GM23248 (cell line): ENCODE measurements around the gene UVRAG. TPM values are rescaled to one million over a fixed set of nuclear protein-coding genes. Genes with fewer than 3 reads are reported as not detected.

Experiments
- DNase-seq: peaks from one replicate; pipeline ENCODE4 v3.0.0-alpha.2; 2015
- H2AFZ ChIP-seq: fragments of 200-600 bp; sonication (generic); 2 replicates; pipeline ENCODE4 v1.6.1; 2016; ENCODE audit warnings: antibody characterized with exemption
- H3F3A ChIP-seq: fragments of 200-600 bp; sonication (generic); 2 replicates; pipeline ENCODE4 v1.6.1; 2016; ENCODE audit warnings: mild to moderate bottlenecking, antibody characterized with exemption, mixed run types; ENCODE audit not compliant: insufficient read depth
- H3K27ac ChIP-seq: fragments of 200-600 bp; sonication (generic); 2 replicates; pipeline ENCODE4 v1.5.1; 2016; ENCODE audit warnings: mild to moderate bottlenecking
- H3K27me3 ChIP-seq: fragments of 200-600 bp; sonication (generic); replicated peaks from 2 replicates; pipeline ENCODE4 v1.6.1; 2016; ENCODE audit warnings: mild to moderate bottlenecking; ENCODE audit not compliant: insufficient read depth
- H3K36me3 ChIP-seq: fragments of 200-600 bp; sonication (generic); 2 replicates; pipeline ENCODE4 v1.6.1; 2016; ENCODE audit warnings: low read depth, mild to moderate bottlenecking
- H3K4me1 ChIP-seq: fragments of 200-600 bp; sonication (generic); 2 replicates; pipeline ENCODE4 v1.6.1; 2016; ENCODE audit warnings: mild to moderate bottlenecking; ENCODE audit not compliant: insufficient read depth
- H3K4me2 ChIP-seq: fragments of 200-600 bp; sonication (generic); one replicate; pipeline ENCODE4 v1.6.1; 2016; ENCODE audit warnings: mild to moderate bottlenecking; ENCODE audit not compliant: unreplicated experiment
- H3K4me3 ChIP-seq: fragments of 200-600 bp; sonication (generic); 2 replicates; pipeline ENCODE4 v1.5.1; 2016; ENCODE audit warnings: mild to moderate bottlenecking
- H3K79me2 ChIP-seq: fragments of 200-600 bp; sonication (generic); 2 replicates; pipeline ENCODE4 v1.6.1; 2016; ENCODE audit warnings: mild to moderate bottlenecking; ENCODE audit not compliant: insufficient read depth
- H3K9ac ChIP-seq: fragments of 200-600 bp; sonication (generic); 2 replicates; pipeline ENCODE4 v1.6.1; 2016; ENCODE audit warnings: mild to moderate bottlenecking
- H3K9me2 ChIP-seq: fragments of 200-600 bp; sonication (generic); 2 replicates; pipeline ENCODE4 v1.6.1; 2016; ENCODE audit warnings: mixed run types, mild to moderate bottlenecking, moderate library complexity; ENCODE audit not compliant: insufficient read depth
- H3K9me3 ChIP-seq: fragments of 200-600 bp; sonication (generic); one replicate; pipeline ENCODE4 v1.6.1; 2017; ENCODE audit warnings: low read depth
- H4K20me1 ChIP-seq: fragments of 200-600 bp; sonication (generic); 2 replicates; pipeline ENCODE4 v1.6.0; 2016; ENCODE audit not compliant: insufficient read depth
- EZH2 ChIP-seq: fragments of 200-600 bp; sonication (generic); IDR thresholded peaks from 2 replicates; pipeline ENCODE4 v1.6.1; 2018; ENCODE audit warnings: antibody characterized with exemption, mild to moderate bottlenecking; ENCODE audit not compliant: insufficient read depth, poor library complexity, severe bottlenecking
- EZH2phosphoT487 ChIP-seq: fragments of 200-600 bp; sonication (generic); IDR thresholded peaks from 2 replicates; pipeline ENCODE4 v1.6.1; 2018; ENCODE audit warnings: antibody characterized with exemption, moderate library complexity, mild to moderate bottlenecking, low read depth; ENCODE audit not compliant: insufficient read depth
- WGBS, 2 experiments: methylation state at CpG; one replicate each; pipeline ENCODE4 v1.1.6; 2015 to 2017; ENCODE audit warnings: low lambda C conversion rate in 2 of 2, low coverage in 1 of 2; ENCODE audit errors: missing lambda C conversion rate in 2 of 2; 5-methylcytosine and 5-hydroxymethylcytosine counted together
- in situ Hi-C: fragments of 300-500 bp; cut with MboI; formaldehyde crosslinking; loops from 2 replicates; pipeline ENCODE4 v1.15.0; 2020
- polyA plus RNA-seq: library from polyadenylated mRNA; unstranded; fragments of >200 nt; fragmentation: Nextera tagmentation; extraction: Ambion mirVana; gene quantifications from 2 replicates; pipeline ENCODE4 v1.2.1, GENCODE V29; 2016
- total RNA-seq: library from RNA; depleted of rRNA; stranded (reverse); fragments of >200 nt; shearing (Covaris generic); gene quantifications from 2 replicates; pipeline ENCODE4 v1.2.3, GENCODE V29; 2014

Gene UVRAG
- total and polyA plus RNA-seq, 2 experiments from 2014 or later, result 9.9 to 11.0 TPM

DNA sequence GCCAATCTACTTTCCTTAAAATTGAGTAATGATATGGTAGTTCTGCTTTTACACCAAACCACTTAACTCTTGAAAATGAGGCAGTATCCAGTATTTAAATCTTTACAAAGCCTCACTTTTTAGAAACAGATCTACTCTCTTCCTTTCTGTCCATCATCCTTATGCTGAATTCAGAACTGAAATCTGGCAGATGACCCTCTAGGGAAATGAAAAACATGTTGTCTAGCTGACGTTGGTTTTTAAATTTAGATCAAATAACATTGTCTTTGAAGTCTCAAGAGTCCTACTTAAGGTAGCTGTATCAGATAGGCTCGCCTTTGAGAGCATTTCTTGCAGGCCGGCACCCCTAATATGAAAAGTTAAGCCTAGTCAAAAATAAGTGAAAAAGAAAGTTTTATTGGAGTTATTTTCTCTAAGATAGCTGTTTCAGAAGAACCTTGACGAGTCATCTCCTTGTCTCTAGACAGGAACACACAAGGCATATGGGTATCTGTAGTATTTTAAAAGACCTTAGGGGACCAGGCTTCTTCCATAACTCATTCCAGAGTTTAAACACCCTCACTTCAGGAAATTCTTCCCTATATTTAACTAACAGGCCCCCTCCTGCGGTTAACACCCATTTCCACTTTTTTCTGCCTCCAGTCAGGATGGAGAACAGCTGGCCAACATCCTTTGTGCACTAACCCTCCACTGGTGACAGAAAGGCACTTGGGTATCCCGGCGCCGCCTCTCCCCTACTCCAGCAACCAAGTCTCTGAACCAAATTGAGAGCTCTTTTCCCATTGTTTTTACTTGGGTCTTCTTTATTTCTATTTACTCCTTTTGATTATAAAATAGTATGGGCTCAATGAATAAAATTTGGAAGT lies 310.1 kb downstream of the UVRAG start:
- Histone ChIP-seq H3K27me3 (no peaks in the 10 kb centered on the region), H3K9me2 (no peaks in the 10 kb centered on the region), H3K9ac (no peak overlapping the region), H3K79me2 (no peaks in the 10 kb centered on the region), H3K4me3 (no peak overlapping the region), H3K36me3 (no peaks in the 10 kb centered on the region), H4K20me1 (no peaks in the 10 kb centered on the region), H3F3A (no peaks in the 10 kb centered on the region), H3K4me1 (no peaks in the 10 kb centered on the region), H3K27ac (no peak overlapping the region), H3K4me2 (no peak overlapping the region), H3K9me3 (no peaks in the 10 kb centered on the region), H2AFZ (no peak overlapping the region)
- in situ Hi-C loops, result no loop called here
- WGBS, 2 experiments, result 93 to 96% methylated on average over 8 of the region's 8 CpGs
- TF ChIP-seq EZH2phosphoT487 (no peak), EZH2 (no peak)
- no peak for DNase-seq

DNA sequence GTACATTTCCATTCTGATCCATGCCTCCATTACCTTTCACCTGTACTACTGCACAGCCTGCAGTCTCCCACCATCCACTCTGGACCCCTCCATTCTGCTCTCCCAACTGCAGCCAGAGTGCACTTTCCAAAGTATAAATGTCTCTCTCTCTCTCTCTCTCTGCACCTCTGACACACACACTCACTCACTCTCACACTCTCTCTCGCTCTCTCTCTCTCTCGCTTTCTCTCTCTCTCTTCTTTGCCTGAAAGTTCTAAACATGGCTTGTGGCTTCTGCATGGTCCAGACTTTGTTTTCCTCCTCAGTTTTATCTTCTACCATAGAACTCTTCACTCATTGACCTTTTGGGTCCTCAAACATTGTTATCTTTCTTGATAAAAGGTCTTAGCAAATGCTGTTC lies 314.7 kb downstream of the UVRAG start:
- 90 to 98% methylated on average over 2 of the region's 2 CpGs for WGBS, 2 experiments
- Histone ChIP-seq H3F3A (no peaks in the 10 kb centered on the region), H3K4me3 (no peak overlapping the region), H3K27ac (no peak overlapping the region), H4K20me1 (peaks cover 4% of the 10 kb centered on the region; the same call in 1 of the 2 replicates), H3K9me3 (no peaks in the 10 kb centered on the region), H3K9ac (no peak overlapping the region), H3K4me2 (no peak overlapping the region), H3K4me1 (no peaks in the 10 kb centered on the region), H3K36me3 (no peaks in the 10 kb centered on the region), H2AFZ (no peak overlapping the region), H3K27me3 (no peaks in the 10 kb centered on the region), H3K9me2 (no peaks in the 10 kb centered on the region), H3K79me2 (no peaks in the 10 kb centered on the region)
- DNase-seq, result no peak
- TF ChIP-seq EZH2phosphoT487 (no peak), EZH2 (no peak)
- in situ Hi-C loops, result no loop called here

DNA sequence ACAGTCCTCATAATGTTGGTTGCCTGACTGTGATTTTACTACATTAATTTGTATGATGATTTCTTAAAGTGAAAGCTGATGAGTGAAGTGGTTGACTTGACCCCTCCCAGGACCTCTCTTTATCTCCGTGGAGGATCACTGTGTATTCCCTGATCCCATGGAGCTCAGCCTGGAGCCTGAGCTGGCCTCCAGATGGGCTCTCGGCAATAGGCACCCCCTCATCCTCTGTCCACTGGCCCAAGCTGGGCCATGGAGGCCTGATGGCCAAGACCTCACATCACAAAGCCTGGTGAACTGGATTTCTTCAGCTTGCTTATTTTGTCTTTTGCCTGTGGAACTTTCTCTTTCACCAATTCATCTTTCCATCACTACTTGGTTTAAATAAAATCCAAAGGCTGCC lies 316.1 kb downstream of the UVRAG start:
- H3K79me2 ChIP-seq, result no peaks in the 10 kb centered on the region

DNA sequence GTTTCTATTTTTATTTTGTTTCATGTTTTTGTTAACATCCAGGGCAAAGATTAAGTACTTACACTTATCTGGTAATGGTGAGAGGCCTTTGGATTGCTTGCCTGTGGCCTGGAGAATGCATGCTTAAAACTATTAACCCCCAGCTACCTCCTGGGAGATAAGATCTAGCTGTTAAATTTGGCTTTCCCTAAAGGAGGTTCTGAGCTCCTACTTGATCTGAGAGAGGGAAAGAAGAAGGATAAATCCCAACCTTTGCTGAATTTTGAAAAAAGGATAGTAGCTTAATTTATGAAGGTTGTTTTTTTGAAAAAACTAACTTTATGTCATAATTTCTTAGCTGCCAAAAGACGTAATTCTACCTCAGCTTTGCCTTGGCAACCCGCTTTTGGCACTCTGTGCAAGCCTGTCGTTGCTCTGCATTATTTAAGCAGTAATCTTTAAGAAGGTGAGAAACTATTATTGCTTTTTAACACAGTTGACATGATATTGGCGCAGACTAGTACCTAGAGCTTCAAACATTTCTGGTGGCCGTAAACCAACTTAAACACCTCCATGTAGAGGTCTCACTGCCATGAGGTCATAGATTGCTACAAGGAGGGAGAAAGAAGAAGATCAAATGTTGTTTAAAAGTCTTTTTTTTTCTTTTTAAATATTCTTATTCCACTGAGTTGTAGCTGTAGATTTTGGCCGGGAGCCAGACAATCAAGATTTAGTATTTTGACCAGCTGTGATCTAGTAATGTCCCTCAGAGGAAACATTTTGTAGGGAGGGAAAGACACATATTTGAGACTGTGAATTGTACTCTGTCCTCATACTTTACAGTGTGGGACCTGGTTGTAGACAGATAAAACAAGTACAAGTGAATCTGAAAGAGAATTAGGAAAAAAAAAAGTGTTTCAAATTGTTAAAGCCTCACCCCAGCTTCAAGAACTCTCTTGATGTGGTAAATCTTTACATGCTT lies 316.9 kb downstream of the UVRAG start:
- peaks cover 4% of the 10 kb centered on the region; the same call in 1 of the 2 replicates for H4K20me1 ChIP-seq
- no peak overlapping the region for H3K4me2 ChIP-seq
- no peak overlapping the region for H3K27ac ChIP-seq
- H3K36me3 ChIP-seq, result no peaks in the 10 kb centered on the region
- WGBS, 2 experiments, result 75 to 78% methylated on average over 6 of the region's 6 CpGs
- H3K27me3 ChIP-seq, result no peaks in the 10 kb centered on the region
- TF ChIP-seq EZH2phosphoT487 (no peak), EZH2 (no peak)
- no peaks in the 10 kb centered on the region for H3K9me3 ChIP-seq
- no peak for DNase-seq
- no peak overlapping the region for H2AFZ ChIP-seq
- no peak overlapping the region for H3K9ac ChIP-seq
- H3K4me1 ChIP-seq, result peaks cover 7% of the 10 kb centered on the region
- H3K4me3 ChIP-seq, result no peak overlapping the region
- no peaks in the 10 kb centered on the region for H3K79me2 ChIP-seq
- H3F3A ChIP-seq, result no peaks in the 10 kb centered on the region
- in situ Hi-C loops, result no loop called here
- H3K9me2 ChIP-seq, result no peaks in the 10 kb centered on the region

More for the DNA sequence above, 316.1 kb downstream of the UVRAG start:
- Histone ChIP-seq H3K27me3 (no peaks in the 10 kb centered on the region), H3F3A (no peaks in the 10 kb centered on the region), H3K4me2 (no peak overlapping the region), H3K4me1 (peaks cover 7% of the 10 kb centered on the region), H3K27ac (no peak overlapping the region), H2AFZ (no peak overlapping the region), H3K36me3 (no peaks in the 10 kb centered on the region), H3K9me2 (no peaks in the 10 kb centered on the region), H3K9me3 (no peaks in the 10 kb centered on the region), H3K9ac (no peak overlapping the region), H4K20me1 (peaks cover 4% of the 10 kb centered on the region; the same call in 1 of the 2 replicates), H3K4me3 (no peak overlapping the region)
- 56 to 65% methylated on average over 2 of the region's 2 CpGs for WGBS, 2 experiments
- no peak for DNase-seq
- TF ChIP-seq EZH2phosphoT487, result no peak
- TF ChIP-seq EZH2, result no peak
- in situ Hi-C loops, result no loop called here
